Smooth muscle cell (in vitro differentiated cells): ENCODE data around the gene MAOB. TPM values are rescaled to one million over a fixed set of nuclear protein-coding genes. Genes with fewer than 3 reads are reported as not detected.

Experiments
- DNase-seq: peaks from one replicate; lab custom pipeline; 2025; ENCODE audit not compliant: unreplicated experiment; lab: John Stamatoyannopoulos, UW
- H2AFZ ChIP-seq: fragments of 200-600 bp; sonication (generic); 2 replicates; pipeline ENCODE4 v1.6.0; 2016; ENCODE audit warnings: antibody characterized with exemption, low read depth, mild to moderate bottlenecking
- H3F3A ChIP-seq: fragments of 200-600 bp; sonication (generic); 2 replicates; pipeline ENCODE4 v1.6.0; 2017; ENCODE audit warnings: antibody characterized with exemption, low read depth
- H3K27ac ChIP-seq: fragments of 200-600 bp; sonication (generic); 2 replicates; pipeline ENCODE4 v1.5.1; 2016; ENCODE audit warnings: low read depth, mild to moderate bottlenecking
- H3K27me3 ChIP-seq: fragments of 200-600 bp; sonication (generic); 2 replicates; pipeline ENCODE4 v1.6.1; 2016; ENCODE audit warnings: low read depth, mild to moderate bottlenecking
- H3K36me3 ChIP-seq: fragments of 200-600 bp; sonication (generic); 2 replicates; pipeline ENCODE4 v1.5.1; 2016; ENCODE audit warnings: low read depth
- H3K4me1 ChIP-seq: fragments of 200-600 bp; sonication (generic); 2 replicates; pipeline ENCODE4 v1.5.1; 2016; ENCODE audit warnings: low read depth
- H3K4me2 ChIP-seq: fragments of 200-600 bp; sonication (generic); 2 replicates; pipeline ENCODE4 v1.6.0; 2016; ENCODE audit warnings: mild to moderate bottlenecking
- H3K4me3 ChIP-seq: fragments of 200-600 bp; sonication (generic); 2 replicates; pipeline ENCODE4 v1.5.1; 2016; ENCODE audit warnings: mild to moderate bottlenecking
- H3K79me2 ChIP-seq: fragments of 200-600 bp; sonication (generic); 2 replicates; pipeline ENCODE4 v1.6.0; 2016; ENCODE audit warnings: low read depth, mild to moderate bottlenecking
- H3K9ac ChIP-seq: fragments of 200-600 bp; sonication (generic); 2 replicates; pipeline ENCODE4 v1.6.0; 2016; ENCODE audit warnings: low read depth
- H3K9me3 ChIP-seq: fragments of 200-600 bp; sonication (generic); replicated peaks from 2 replicates; pipeline ENCODE4 v1.5.1; 2016; ENCODE audit warnings: low read depth
- H4K20me1 ChIP-seq: fragments of 200-600 bp; sonication (generic); 2 replicates; pipeline ENCODE4 v1.6.0; 2016; ENCODE audit warnings: low read depth
- CTCF ChIP-seq: fragments of 200-600 bp; sonication (generic); IDR thresholded peaks from 2 replicates; pipeline ENCODE4 v1.5.1; 2017; ENCODE audit warnings: borderline replicate concordance, mild to moderate bottlenecking, antibody characterized with exemption; ENCODE audit not compliant: insufficient read depth, poor library complexity, severe bottlenecking
- WGBS: methylation state at CpG from one replicate; pipeline ENCODE4 v1.1.7; 2016; ENCODE audit warnings: low lambda C conversion rate; 5-methylcytosine and 5-hydroxymethylcytosine counted together
- polyA plus RNA-seq: library from polyadenylated mRNA; unstranded; fragments of >200 nt; fragmentation: Nextera tagmentation; extraction: Ambion mirVana; gene quantifications from 2 replicates; pipeline ENCODE4 v1.2.1, GENCODE V29; 2016
- total RNA-seq: library from RNA; depleted of rRNA; stranded (reverse); fragments of >200 nt; gene quantifications from 2 replicates; pipeline ENCODE4 v1.2.3, GENCODE V29; 2014

MAOB gene
- total and polyA plus RNA-seq, 2 experiments from 2014 or later: 0.93 TPM; not detected in 1

GRCh38 chrX:43808231-43808630, 74.0 kb downstream of the MAOB start:
- no peak overlapping the region for H3K4me2 ChIP-seq
- H4K20me1 ChIP-seq: no peaks in the 10 kb centered on the region
- no peak overlapping the region for H3K27ac ChIP-seq
- no peaks in the 10 kb centered on the region for H3F3A ChIP-seq
- no peak overlapping the region for H3K4me3 ChIP-seq
- no peak for TF ChIP-seq CTCF
- no peaks in the 10 kb centered on the region for H3K27me3 ChIP-seq
- no peaks in the 10 kb centered on the region for H3K79me2 ChIP-seq
- H3K4me1 ChIP-seq: no peaks in the 10 kb centered on the region
- H2AFZ ChIP-seq: no peak overlapping the region
- no peaks in the 10 kb centered on the region for H3K36me3 ChIP-seq
- no peak overlapping the region for H3K9ac ChIP-seq
- no peak for DNase-seq
- H3K9me3 ChIP-seq: no peaks in the 10 kb centered on the region

DNA sequence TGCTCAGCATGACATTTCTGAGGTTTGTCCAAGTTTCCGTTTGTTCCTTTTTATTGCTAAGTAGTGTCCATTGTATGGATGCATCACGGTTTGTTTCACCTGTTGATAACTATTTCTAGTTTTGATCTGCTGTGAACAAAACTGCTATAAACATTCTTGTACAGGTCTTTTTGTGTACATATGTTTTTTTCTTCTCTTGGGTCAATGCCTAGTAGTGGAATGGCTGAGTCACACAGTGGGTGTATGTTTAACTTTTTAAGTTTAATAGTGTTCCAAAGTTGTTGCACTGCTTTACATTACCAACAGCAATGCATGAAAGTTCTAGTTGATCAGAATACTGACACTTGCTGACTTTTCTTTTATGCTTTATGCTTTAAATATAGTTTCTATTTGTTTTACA, 76.7 kb downstream of the MAOB start:
- H3K4me1 ChIP-seq: no peaks in the 10 kb centered on the region
- TF ChIP-seq CTCF: no peak
- H3K36me3 ChIP-seq: no peaks in the 10 kb centered on the region
- H3K79me2 ChIP-seq: no peaks in the 10 kb centered on the region
- no peak overlapping the region for H3K27ac ChIP-seq
- no peak overlapping the region for H2AFZ ChIP-seq
- WGBS: 75% methylated on average over 2 of the region's 2 CpGs
- H4K20me1 ChIP-seq: no peaks in the 10 kb centered on the region
- H3F3A ChIP-seq: no peaks in the 10 kb centered on the region
- H3K9me3 ChIP-seq: no peaks in the 10 kb centered on the region
- H3K27me3 ChIP-seq: no peaks in the 10 kb centered on the region
- H3K4me2 ChIP-seq: no peak overlapping the region
- no peak overlapping the region for H3K4me3 ChIP-seq
- DNase-seq: no peak
- no peak overlapping the region for H3K9ac ChIP-seq

DNA sequence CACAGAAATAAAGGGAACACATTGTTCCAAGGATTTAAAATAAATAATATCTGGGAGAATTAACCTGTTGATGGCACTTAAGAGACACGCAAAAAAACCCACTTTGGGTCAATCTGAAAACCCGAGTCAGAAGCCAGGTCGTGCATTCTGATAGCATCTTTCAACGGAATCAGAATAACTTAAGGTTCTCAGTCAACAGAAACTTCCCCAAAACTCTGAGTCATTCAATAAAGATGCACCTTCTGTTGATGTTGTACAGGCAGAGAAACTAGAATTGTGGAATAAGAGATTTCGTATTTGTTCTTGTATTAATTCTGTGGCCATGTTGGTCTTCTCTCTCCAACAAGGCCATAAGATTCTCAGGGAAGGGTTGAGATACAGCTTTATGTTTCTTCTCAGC, 78.2 kb downstream of the MAOB start:
- no peak for TF ChIP-seq CTCF
- Histone ChIP-seq H3K36me3 (no peaks in the 10 kb centered on the region), H3F3A (no peaks in the 10 kb centered on the region), H3K79me2 (no peaks in the 10 kb centered on the region), H3K27ac (no peak overlapping the region), H3K27me3 (no peaks in the 10 kb centered on the region), H4K20me1 (no peaks in the 10 kb centered on the region), H3K4me2 (no peak overlapping the region), H3K4me3 (no peak overlapping the region), H3K4me1 (no peaks in the 10 kb centered on the region), H3K9ac (no peak overlapping the region), H3K9me3 (no peaks in the 10 kb centered on the region), H2AFZ (no peak overlapping the region)
- no peak for DNase-seq
- WGBS: 60% methylated on average over 5 of the region's 5 CpGs

DNA sequence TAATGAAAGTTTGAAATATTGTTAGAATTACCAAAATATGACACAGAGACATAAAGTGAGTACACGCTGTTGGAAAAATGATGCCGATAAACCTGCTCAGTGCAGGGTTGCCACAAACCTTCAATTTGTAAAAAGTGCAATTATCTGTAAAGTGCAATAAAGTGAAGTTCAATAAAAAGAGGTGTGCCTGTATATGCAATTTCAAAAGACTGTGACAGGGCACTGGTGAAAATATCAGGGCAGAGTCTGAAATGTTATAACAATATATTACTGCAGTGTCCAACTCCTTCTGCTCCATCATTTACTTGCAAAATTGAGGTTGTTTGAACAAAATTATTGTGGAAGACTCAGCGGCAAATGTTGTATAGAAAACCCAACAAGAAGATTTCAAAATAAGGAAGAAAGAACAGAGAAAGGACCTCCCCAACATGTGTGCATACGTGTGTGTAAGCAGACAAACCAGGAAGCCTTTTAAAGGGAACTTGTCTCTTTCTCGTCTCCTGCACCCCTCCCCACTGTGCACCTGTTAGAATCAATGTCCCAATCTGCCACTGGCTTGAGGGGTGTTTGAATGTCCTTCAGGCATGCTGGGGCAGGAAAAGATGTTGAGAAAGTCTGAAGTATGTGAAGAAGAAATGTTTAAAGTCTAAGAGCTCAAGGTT, 96.2 kb downstream of the MAOB start:
- H3K4me3 ChIP-seq: no peak overlapping the region
- no peaks in the 10 kb centered on the region for H3K36me3 ChIP-seq
- no peak overlapping the region for H3K4me2 ChIP-seq
- TF ChIP-seq CTCF: no peak
- H4K20me1 ChIP-seq: no peaks in the 10 kb centered on the region
- H3K27me3 ChIP-seq: no peaks in the 10 kb centered on the region
- no peaks in the 10 kb centered on the region for H3F3A ChIP-seq
- H3K27ac ChIP-seq: no peak overlapping the region
- H3K9ac ChIP-seq: no peak overlapping the region
- DNase-seq: no peak
- WGBS: 79% methylated on average over 5 of the region's 5 CpGs
- no peaks in the 10 kb centered on the region for H3K4me1 ChIP-seq
- no peaks in the 10 kb centered on the region for H3K79me2 ChIP-seq
- H2AFZ ChIP-seq: no peak overlapping the region
- H3K9me3 ChIP-seq: peaks cover 4% of the 10 kb centered on the region
